NCI-H2171 (cell line): ENCODE results near the gene ZNF586.
A peak's percentile ranks its signal among the peaks of the same experiment; 100 is the strongest.
"Not testable (repeated sequence)": the region's sequence is repeated elsewhere in the genome, so short reads cannot be mapped to it uniquely, and the experiment has no call there.

Experiments
- DNase-seq: peaks from one replicate; lab custom pipeline; 2025; lab: John Stamatoyannopoulos, UW

Gene ZNF586

GRCh38 chr19:57769345-57770131 is at the start of gene ZNF586:
TSS of gene ZNF586 (plus strand) at chr19:57769676. CDS start at chr19:57769843, 167 bp downstream.
- DNase-seq = peak; percentile 88

GRCh38 chr19:57719901-57720519 is 49.5 kb upstream of the ZNF586 start:
- DNase-seq = peak; percentile 43

GRCh38 chr19:57720878-57721277 is 48.6 kb upstream of the ZNF586 start:
- DNase-seq = no peak

- DNase-seq = not testable (repeated sequence)
Measured at GRCh38 chr19:57738320-57738719, 31.2 kb upstream of the ZNF586 start.

- DNase-seq = not testable (repeated sequence)
Measured at GRCh38 chr19:57738770-57739169, 30.7 kb upstream of the ZNF586 start.

GRCh38 chr19:57746580-57747471 is 22.6 kb upstream of the ZNF586 start, which contains the start of gene ZNF776:
TSS of gene ZNF776 (plus strand) at chr19:57746815. CDS start at chr19:57747059, 244 bp downstream.
- DNase-seq = peak; percentile 84

GRCh38 chr19:57747472-57747807 is 22.0 kb upstream of the ZNF586 start:
- no peak for DNase-seq

- DNase-seq = no peak
Measured at GRCh38 chr19:57748029-57748428, 21.4 kb upstream of the ZNF586 start.

GRCh38 chr19:57754091-57754673 is 15.3 kb upstream of the ZNF586 start:
- DNase-seq = no peak

- DNase-seq = no peak
Measured at GRCh38 chr19:57755031-57755430, 14.4 kb upstream of the ZNF586 start.

GRCh38 chr19:57757941-57758340 is 11.5 kb upstream of the ZNF586 start:
- DNase-seq = no peak

GRCh38 chr19:57759096-57759495 is 10.4 kb upstream of the ZNF586 start:
- DNase-seq = no peak

GRCh38 chr19:57771417-57771816 is 1.9 kb downstream of the ZNF586 start:
- no peak for DNase-seq

GRCh38 chr19:57773488-57773887 is 4.0 kb downstream of the ZNF586 start:
- DNase-seq = no peak

- DNase-seq = no peak
Measured at GRCh38 chr19:57776764-57777296, 7.4 kb downstream of the ZNF586 start.

- DNase-seq = no peak
Measured at GRCh38 chr19:57778336-57778735, 8.9 kb downstream of the ZNF586 start.

- DNase-seq = no peak
Measured at GRCh38 chr19:57779220-57779845, 9.9 kb downstream of the ZNF586 start.

GRCh38 chr19:57786286-57786685 is 16.8 kb downstream of the ZNF586 start:
- DNase-seq = no peak

- DNase-seq = no peak
Measured at GRCh38 chr19:57786906-57787305, 17.4 kb downstream of the ZNF586 start.

- DNase-seq = no peak
Measured at GRCh38 chr19:57788114-57788692, 18.7 kb downstream of the ZNF586 start.

GRCh38 chr19:57789288-57789687 is 19.8 kb downstream of the ZNF586 start:
- DNase-seq = no peak
